ENCODE measurements around the gene VSTM4. TPM values are rescaled to one million over a fixed set of nuclear protein-coding genes. Genes with fewer than 3 reads are reported as not detected.

VSTM4 gene
- total and polyA plus RNA-seq, 9 of the 15 experiments (the other 6 are each of a cell fraction or from before 2014, with no cell fraction given) = 1.0 to 7.9 (median 3.0) TPM

GRCh38 chr10:49099046-49099445 is 16.3 kb downstream of the VSTM4 start (continued):
- TF ChIP-seq ZBTB12 (CRISPR knock-in tag; IDR thresholded peaks at IDR 0.05) = no peak
- TF ChIP-seq RB1 (IDR thresholded peaks at IDR 0.05; ENCODE audit: low read depth) = no peak
- no peak for TF ChIP-seq RUNX1 (IDR thresholded peaks at IDR 0.05; ENCODE audit: low read depth)
- no peak for TF ChIP-seq LCOR (CRISPR knock-in tag; IDR thresholded peaks at IDR 0.05)
- TF ChIP-seq TRIM24 (IDR thresholded peaks at IDR 0.05) = no peak

- Histone ChIP-seq H3K4me3 (no peak overlapping the region), H3K79me2 (ENCODE audit: control insufficient read depth, insufficient read depth, low read length) (no peaks in the 10 kb centered on the region), H3K9me1 (ENCODE audit: control insufficient read depth, insufficient read depth, low read length) (no peaks in the 10 kb centered on the region), H2AFZ (ENCODE audit: low read depth, low read length) (no peak overlapping the region), H3K9ac (ENCODE audit: insufficient read depth in 1 of 2, low read depth in 2 of 2, low read length in 2 of 2) (no peak overlapping the region), H3K27ac (ENCODE audit: extremely low read depth, low read depth, low read length) (no peak overlapping the region), H3K36me3 (ENCODE audit: control insufficient read depth, insufficient read depth, low read length) (no peaks in the 10 kb centered on the region), H3K4me2 (ENCODE audit: insufficient read depth, low read length) (no peak overlapping the region), H3K9me3 (replicated peaks; ENCODE audit: control insufficient read depth, insufficient read depth, low read depth, low read length) (no peaks in the 10 kb centered on the region), H4K20me1 (replicated peaks; ENCODE audit: control insufficient read depth, insufficient read depth, low read length) (no peaks in the 10 kb centered on the region; the same call in 1 of the 2 replicates), H3K4me1 (replicated peaks in 1 of 2; ENCODE audit: control insufficient read depth in 2 of 2, insufficient read depth in 2 of 2, low read length in 2 of 2) (no peaks in the 10 kb centered on the region; a peak in 1 of 5 replicates), H3K27me3 (ENCODE audit: control insufficient read depth in 2 of 2, insufficient read depth in 2 of 2, low read length in 2 of 2) (no peaks in the 10 kb centered on the region)
- in situ Hi-C loops (cut with MboI) (no loop called here), intact Hi-C loops (cut with micrococcal nuclease) (no loop called here)
- WGBS (ENCODE audit: insufficient coverage, low coverage, missing lambda C conversion rate) = 57% methylated on average over 8 of the region's 8 CpGs
- ATAC-seq = no peak; the same call in 1 of the 3 replicates
- no peak for FAIRE-seq
- ChIA-PET POLR2A (no interaction called here), CTCF (ENCODE audit: low intra/inter-chr PET ratio) (no interaction called here)
- BruUV-seq (replicated peaks) = no TSS peak
- no peak for DNase-seq (ENCODE audit: extremely low read depth in 1 of 4, low spot score in 3 of 4)
- TF ChIP-seq HDAC2 (IDR thresholded peaks at IDR 0.05) = no peak
- no peak for TF ChIP-seq ZNF511 (CRISPR knock-in tag; IDR thresholded peaks at IDR 0.05)
- no peak for TF ChIP-seq UBTF (IDR thresholded peaks at IDR 0.05; ENCODE audit: borderline replicate concordance in 1 of 2, low read depth in 2 of 2, low read length in 2 of 2)
- TF ChIP-seq, protein P1, sequence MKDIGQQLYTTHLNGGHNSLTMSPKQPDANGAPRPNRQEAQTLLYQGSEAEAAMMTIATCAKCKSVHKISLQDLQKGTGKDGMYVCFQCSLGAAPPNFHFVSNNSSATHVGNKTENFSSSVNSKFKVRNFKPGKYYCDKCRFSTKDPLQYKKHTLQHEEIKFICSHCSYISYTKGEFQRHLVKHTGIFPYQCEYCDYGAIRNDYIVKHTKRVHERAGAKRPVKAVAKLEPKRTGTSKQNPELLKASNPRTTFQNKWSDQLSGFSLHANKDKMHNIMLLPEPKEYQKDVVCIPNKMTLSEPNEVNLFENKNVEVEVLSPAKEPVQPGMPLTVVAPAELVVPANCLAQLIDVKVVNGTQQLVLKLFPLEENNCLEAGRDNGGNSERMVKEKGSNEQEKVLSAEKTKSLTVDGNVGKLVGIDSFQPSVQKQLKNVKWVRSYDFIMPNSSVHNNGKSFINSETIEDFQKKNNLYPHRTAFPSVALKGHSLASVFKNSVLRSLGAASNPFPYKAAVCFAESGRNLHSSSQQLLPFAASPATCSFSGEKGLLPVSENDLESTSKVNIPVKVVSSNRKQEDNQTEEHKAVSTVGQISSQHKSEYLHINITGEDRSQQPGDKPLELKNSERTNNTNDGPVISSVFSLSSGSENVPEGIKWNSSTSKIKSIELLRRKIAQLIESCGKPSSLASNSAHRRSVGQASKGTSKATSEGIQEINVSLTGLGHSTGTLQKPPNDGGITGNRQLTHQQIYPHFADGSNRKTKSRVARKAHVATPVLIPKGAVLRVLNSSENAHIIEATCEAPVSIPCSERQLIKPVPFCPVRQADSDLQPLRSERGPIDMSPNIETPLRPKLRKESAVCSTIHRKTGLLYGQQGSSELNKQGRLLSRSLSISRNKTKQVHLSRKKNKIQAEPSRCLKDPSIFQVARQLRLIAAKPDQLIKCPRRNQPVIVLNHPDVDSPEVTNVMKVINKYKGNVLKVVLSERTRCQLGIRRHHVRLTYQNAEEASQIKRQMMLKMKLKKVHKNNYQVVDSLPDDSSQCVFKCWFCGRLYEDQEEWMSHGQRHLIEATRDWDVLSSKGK (CRISPR knock-in tag; IDR thresholded peaks at IDR 0.05) = no peak
- no peak for TF ChIP-seq ESRRA (IDR thresholded peaks at IDR 0.05; ENCODE audit: borderline replicate concordance, low read depth)
- TF ChIP-seq XRCC5 (IDR thresholded peaks at IDR 0.05; ENCODE audit: low read depth, low read length) = no peak
- TF ChIP-seq SMAD2 (IDR thresholded peaks at IDR 0.05; ENCODE audit: low read depth, low read length) = no peak
- no peak for TF ChIP-seq POLR2B (IDR thresholded peaks at IDR 0.05; ENCODE audit: low read depth, partially characterized antibody)
- TF ChIP-seq SLC30A9 (CRISPR knock-in tag; IDR thresholded peaks at IDR 0.05) = no peak
- no peak for TF ChIP-seq ZNF778 (CRISPR knock-in tag; IDR thresholded peaks at IDR 0.05)
These were observed 18.4 kb downstream of the VSTM4 start for GRCh38 chr10:49096890-49097445.
